ENCODE data around the gene CACNA1C.

GRCh38 chr12:2417481-2418160 is 364.8 kb downstream of the CACNA1C start:
- no peak for TF ChIP-seq MAX (IDR thresholded peaks at IDR 0.05; ENCODE audit: low read depth, low read length)
- TF ChIP-seq CTCF (IDR thresholded peaks at IDR 0.05; ENCODE audit: low read depth, low read length) = no peak
- no peak for TF ChIP-seq POLR2A (IDR thresholded peaks at IDR 0.05; ENCODE audit: extremely low read depth, insufficient read length)
- no peak for TF ChIP-seq MYC (IDR thresholded peaks at IDR 0.05; ENCODE audit: low read depth, low read length)
